Measurements from ENCODE around the gene SWI5. TPM values are rescaled to one million over a fixed set of nuclear protein-coding genes. Genes with fewer than 3 reads are reported as not detected.

SWI5 gene
- total RNA-seq, 2 experiments from 2014 or later: 3.0 to 4.1 TPM

DNA sequence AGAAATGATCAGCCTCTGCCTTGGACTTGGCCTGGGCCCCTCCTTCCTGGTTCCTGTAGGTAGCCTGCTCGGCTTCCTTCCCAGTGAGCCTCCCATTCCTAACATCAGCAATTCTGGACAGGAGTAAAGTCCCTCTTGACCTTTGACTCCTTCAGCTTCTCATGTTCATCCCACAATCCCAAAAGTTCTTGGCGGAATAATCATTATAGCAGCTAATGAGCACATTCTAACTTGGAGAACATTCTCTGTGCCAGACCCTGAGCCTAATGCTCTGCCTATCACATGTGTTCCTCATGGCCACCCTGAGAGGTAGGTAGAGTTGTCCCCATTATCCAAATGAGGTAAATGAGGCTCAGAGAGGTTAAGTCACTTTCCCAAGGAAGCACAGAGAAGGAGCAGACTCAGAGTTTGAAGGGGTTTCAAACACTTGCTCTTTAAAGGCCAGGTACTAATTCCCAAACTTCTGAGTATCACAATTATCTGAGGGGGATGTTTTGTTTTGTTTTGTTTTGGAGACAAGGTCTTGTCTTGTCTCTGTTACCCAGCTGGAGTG, 21.2 kb downstream of the SWI5 start:
- H3K27ac ChIP-seq (ENCODE audit: low read depth in 1 of 2, low read length in 2 of 2): no peak overlapping the region
- no peak overlapping the region for H3K27ac Mint-ChIP-seq

DNA sequence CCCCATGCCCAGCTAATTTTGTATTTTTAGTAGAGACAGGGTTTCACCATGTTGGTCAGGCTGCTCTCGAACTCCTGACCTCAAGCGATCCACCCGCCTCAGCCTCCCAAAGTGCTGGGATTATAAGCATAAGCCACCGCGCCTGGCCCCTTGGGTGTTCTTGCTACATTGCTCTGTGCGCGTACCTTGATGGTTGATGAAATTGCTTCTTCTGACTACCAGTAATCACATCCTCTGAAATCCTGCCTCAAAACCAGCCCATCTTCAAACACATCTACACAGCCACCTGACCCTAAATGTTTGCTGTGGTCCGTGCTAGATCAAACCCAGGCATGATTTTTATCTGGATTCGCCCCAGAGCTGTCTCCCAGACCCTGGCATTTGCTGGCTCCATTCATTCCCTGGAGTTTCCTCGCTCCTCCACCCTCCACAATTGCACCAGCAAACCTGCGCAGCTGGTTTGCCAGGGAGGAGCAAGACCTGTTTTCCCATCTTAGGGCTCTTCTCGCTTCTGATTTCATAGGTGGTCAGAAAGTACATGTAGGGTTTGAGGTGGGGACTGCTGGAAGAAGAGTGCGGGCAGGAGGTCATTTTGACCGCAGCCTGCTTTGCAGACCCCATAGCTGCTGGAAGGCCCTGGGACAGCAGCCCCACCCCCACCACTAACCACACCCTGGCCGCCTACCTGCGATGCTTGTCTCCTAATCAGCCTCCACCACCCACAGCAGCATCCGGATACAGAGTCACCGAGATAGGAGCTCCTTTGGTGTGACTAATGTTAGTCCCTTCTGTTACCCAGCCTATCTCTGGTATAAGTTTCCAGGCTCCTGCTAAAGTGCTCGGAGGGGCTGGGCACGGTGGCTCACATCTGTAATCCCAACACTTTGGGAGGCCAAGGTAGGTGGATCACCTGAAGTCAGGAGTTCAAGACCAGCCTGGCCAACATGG, 22.7 kb downstream of the SWI5 start:
- no peak for ATAC-seq (ENCODE audit: poor library complexity)
- H3K9me3 Mint-ChIP-seq: no peaks in the 10 kb centered on the region
- H3K27ac Mint-ChIP-seq: no peak overlapping the region

More for the DNA sequence above, 21.2 kb downstream of the SWI5 start:
- peaks cover 5% of the 10 kb centered on the region for H3K4me1 Mint-ChIP-seq (ENCODE audit: low read depth)
- ChIA-PET CTCF (no interaction called here), POLR2A (no interaction called here)
- H3K9me3 Mint-ChIP-seq: no peaks in the 10 kb centered on the region
- Histone ChIP-seq H3K36me3 (ENCODE audit: insufficient read depth, low read length) (no peaks in the 10 kb centered on the region), H3K27me3 (ENCODE audit: control insufficient read depth in 1 of 2, insufficient read depth in 2 of 2, low read length in 2 of 2) (no peaks in the 10 kb centered on the region), H3K4me3 (ENCODE audit: low read length) (no peak overlapping the region), H3K9me3 (ENCODE audit: control insufficient read depth in 1 of 2, insufficient read depth in 1 of 2, low read length in 2 of 2) (no peaks in the 10 kb centered on the region), H3K4me1 (ENCODE audit: insufficient read depth, low read length) (no peaks in the 10 kb centered on the region)
- no peak for DNase-seq
- H3K27me3 Mint-ChIP-seq: no peaks in the 10 kb centered on the region
- H3K4me3 Mint-ChIP-seq: no peak overlapping the region
- intact Hi-C loops (cut with DNase I, micrococcal nuclease): loop anchor here in 1 of 2 experiments (5.0 kb wide), 1 partner anchor 65 kb away; no protein-coding TSS in a partner anchor
- H3K36me3 Mint-ChIP-seq (ENCODE audit: low read depth): peaks cover 4% of the 10 kb centered on the region
- TF ChIP-seq, protein P1, sequence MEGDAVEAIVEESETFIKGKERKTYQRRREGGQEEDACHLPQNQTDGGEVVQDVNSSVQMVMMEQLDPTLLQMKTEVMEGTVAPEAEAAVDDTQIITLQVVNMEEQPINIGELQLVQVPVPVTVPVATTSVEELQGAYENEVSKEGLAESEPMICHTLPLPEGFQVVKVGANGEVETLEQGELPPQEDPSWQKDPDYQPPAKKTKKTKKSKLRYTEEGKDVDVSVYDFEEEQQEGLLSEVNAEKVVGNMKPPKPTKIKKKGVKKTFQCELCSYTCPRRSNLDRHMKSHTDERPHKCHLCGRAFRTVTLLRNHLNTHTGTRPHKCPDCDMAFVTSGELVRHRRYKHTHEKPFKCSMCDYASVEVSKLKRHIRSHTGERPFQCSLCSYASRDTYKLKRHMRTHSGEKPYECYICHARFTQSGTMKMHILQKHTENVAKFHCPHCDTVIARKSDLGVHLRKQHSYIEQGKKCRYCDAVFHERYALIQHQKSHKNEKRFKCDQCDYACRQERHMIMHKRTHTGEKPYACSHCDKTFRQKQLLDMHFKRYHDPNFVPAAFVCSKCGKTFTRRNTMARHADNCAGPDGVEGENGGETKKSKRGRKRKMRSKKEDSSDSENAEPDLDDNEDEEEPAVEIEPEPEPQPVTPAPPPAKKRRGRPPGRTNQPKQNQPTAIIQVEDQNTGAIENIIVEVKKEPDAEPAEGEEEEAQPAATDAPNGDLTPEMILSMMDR (IDR thresholded peaks at IDR 0.05): no peak
- ATAC-seq (ENCODE audit: poor library complexity): no peak

DNA sequence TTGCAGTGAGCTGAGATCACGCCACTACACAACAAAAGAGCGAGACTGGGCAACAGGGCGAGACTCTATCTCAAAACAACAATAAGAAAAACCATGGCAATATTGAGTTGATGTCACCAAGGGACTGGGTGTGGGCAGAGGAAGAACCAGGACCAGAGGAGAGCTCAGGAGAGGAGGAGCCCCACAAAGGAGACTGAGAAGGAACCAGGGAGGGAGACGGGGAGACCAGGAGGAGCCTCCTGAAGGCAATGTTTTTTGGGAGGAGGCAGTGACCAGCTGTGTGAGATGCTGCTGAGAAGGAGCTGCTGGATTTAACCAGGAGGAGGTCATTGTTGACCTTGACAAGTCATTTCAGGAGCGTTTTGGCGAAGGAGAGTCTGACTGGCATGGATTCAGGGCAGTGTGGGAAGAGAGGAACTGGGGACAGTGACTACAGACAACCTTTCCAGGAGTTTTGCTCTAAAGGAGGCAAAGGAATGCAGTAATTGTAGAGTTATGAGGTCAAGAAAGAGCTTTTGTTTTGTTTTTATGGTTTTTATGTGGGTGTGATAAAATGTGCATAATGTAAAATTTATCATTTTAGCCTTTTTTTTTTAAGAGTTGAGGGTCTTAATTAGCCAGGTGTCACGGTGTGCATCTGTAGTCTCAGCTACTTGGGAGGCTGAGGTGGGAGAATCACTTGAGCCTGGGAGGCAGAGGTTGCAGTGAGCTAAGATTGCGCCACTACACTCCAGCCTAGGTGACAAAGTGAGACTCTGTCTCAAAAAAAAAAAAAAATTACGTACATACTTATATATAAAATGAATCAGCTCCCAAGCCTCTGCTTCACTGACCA, 28.3 kb downstream of the SWI5 start:
- DNase-seq: no peak
- TF ChIP-seq, protein P1 (IDR thresholded peaks at IDR 0.05): no peak
- ChIA-PET POLR2A (no interaction called here), CTCF (interaction anchor here (0.5 to 1.5 kb wide), 2 partner anchors 9 to 109 kb away, joined by 3 to 4 read pairs; no protein-coding TSS in a partner anchor)
- Histone ChIP-seq H3K9me3 (ENCODE audit: control insufficient read depth in 1 of 2, insufficient read depth in 1 of 2, low read length in 2 of 2) (peaks cover 0 to under 1% of the 10 kb centered on the region in 2 experiments), H3K36me3 (ENCODE audit: insufficient read depth, low read length) (peaks cover 4% of the 10 kb centered on the region), H3K27ac (ENCODE audit: low read depth in 1 of 2, low read length in 2 of 2) (no peak overlapping the region), H3K4me1 (ENCODE audit: insufficient read depth, low read length) (no peaks in the 10 kb centered on the region), H3K4me3 (ENCODE audit: low read length) (no peak overlapping the region), H3K27me3 (ENCODE audit: control insufficient read depth in 1 of 2, insufficient read depth in 2 of 2, low read length in 2 of 2) (no peaks in the 10 kb centered on the region)
- intact Hi-C loops (cut with DNase I, micrococcal nuclease): no loop called here
- Mint-ChIP-seq H3K36me3 (ENCODE audit: low read depth) (peaks cover 12% of the 10 kb centered on the region), H3K27ac (peak overlapping the region; percentile 49), H3K4me1 (ENCODE audit: low read depth) (no peaks in the 10 kb centered on the region), H3K27me3 (no peaks in the 10 kb centered on the region), H3K4me3 (no peak overlapping the region), H3K9me3 (no peaks in the 10 kb centered on the region)
- no peak for ATAC-seq (ENCODE audit: poor library complexity)

More for the DNA sequence above, 22.7 kb downstream of the SWI5 start:
- Mint-ChIP-seq H3K27me3 (no peaks in the 10 kb centered on the region), H3K4me1 (ENCODE audit: low read depth) (peaks cover 5% of the 10 kb centered on the region), H3K36me3 (ENCODE audit: low read depth) (peaks cover 4% of the 10 kb centered on the region), H3K4me3 (no peak overlapping the region)
- Histone ChIP-seq H3K27me3 (ENCODE audit: control insufficient read depth in 1 of 2, insufficient read depth in 2 of 2, low read length in 2 of 2) (no peaks in the 10 kb centered on the region), H3K36me3 (ENCODE audit: insufficient read depth, low read length) (no peaks in the 10 kb centered on the region), H3K9me3 (ENCODE audit: control insufficient read depth in 1 of 2, insufficient read depth in 1 of 2, low read length in 2 of 2) (no peaks in the 10 kb centered on the region), H3K4me1 (ENCODE audit: insufficient read depth, low read length) (no peaks in the 10 kb centered on the region), H3K4me3 (ENCODE audit: low read length) (no peak overlapping the region), H3K27ac (ENCODE audit: low read depth in 1 of 2, low read length in 2 of 2) (no peak overlapping the region)
- no peak for DNase-seq
- CTCF ChIA-PET: no interaction called here
- TF ChIP-seq, protein P1 (IDR thresholded peaks at IDR 0.05): no peak
- POLR2A ChIA-PET: no interaction called here
- intact Hi-C loops (cut with DNase I, micrococcal nuclease): loop anchor here in 1 of 2 experiments (5.0 kb wide), 1 partner anchor 63 kb away; no protein-coding TSS in a partner anchor

Measured in CD4-positive, alpha-beta T cell (primary cell).